Chondrocyte (in vitro differentiated cells): ENCODE data around the gene SLC38A7. TPM values are rescaled to one million over a fixed set of nuclear protein-coding genes. Genes with fewer than 3 reads are reported as not detected.
"Not testable (repeated sequence)": the region's sequence is repeated elsewhere in the genome, so short reads cannot be mapped to it uniquely, and the experiment has no call there.

ENCODE experiments used
- DNase-seq: peaks from one replicate; pipeline ENCODE4 v3.0.0; 2021; ENCODE audit warnings: mixed read lengths, low spot score
- H3K27ac Mint-ChIP-seq: one replicate; pipeline ENCODE4 v1.8.0; 2021; ENCODE audit warnings: mild to moderate bottlenecking, moderate library complexity, mixed read lengths; ENCODE audit not compliant: unreplicated experiment
- H3K27me3 Mint-ChIP-seq: 2 replicates; pipeline ENCODE4 v1.8.0; 2021; ENCODE audit warnings: low read depth, mixed read lengths
- H3K36me3 Mint-ChIP-seq: 2 replicates; pipeline ENCODE4 v1.8.0; 2021; ENCODE audit warnings: low read depth, mixed read lengths
- H3K4me1 Mint-ChIP-seq: 2 replicates; pipeline ENCODE4 v1.8.0; 2021; ENCODE audit warnings: low read depth, mild to moderate bottlenecking, mixed read lengths
- H3K4me3 Mint-ChIP-seq: one replicate; pipeline ENCODE4 v1.8.0; 2021; ENCODE audit warnings: mild to moderate bottlenecking, moderate library complexity, mixed read lengths; ENCODE audit not compliant: unreplicated experiment
- H3K9me3 Mint-ChIP-seq: 2 replicates; pipeline ENCODE4 v1.8.0; 2021; ENCODE audit warnings: low read depth, mixed read lengths
- total RNA-seq: library from RNA; stranded (reverse); gene quantifications from 3 replicates; pipeline ENCODE4 v1.2.1, GENCODE V29; 2021
- TF ChIP-seq, protein P1 (sequence below): fragments of 200-600 bp; sonication (generic); IDR thresholded peaks from 2 replicates; pipeline ENCODE4 v1.5.0; 2021; ENCODE audit warnings: antibody characterized with exemption, mild to moderate bottlenecking, moderate library complexity

The SLC38A7 gene
- total RNA-seq, 1 donor from 2014 or later: 45.1 TPM

DNA sequence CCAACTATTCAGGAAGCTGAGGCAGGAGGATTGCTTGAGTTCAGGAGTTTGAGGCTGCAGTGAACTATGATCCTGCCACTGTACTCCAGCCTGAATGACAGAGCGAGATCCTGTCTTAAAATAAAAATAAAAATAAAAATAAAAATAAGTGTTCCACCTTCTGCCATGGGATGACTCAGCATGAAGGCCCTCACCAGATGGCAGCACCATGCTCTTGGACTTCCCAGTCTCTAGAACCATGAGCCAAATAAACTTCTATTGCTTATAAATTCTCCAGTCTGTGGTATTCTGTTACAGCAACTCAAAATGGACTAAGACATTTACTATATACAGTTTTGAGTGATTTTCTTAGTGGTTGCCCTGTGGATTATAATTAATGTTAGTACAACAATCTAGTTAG lies 7.9 kb upstream of the SLC38A7 start:
- Mint-ChIP-seq H3K4me1 (no peaks in the 10 kb centered on the region), H3K27ac (no peak overlapping the region), H3K9me3 (peaks cover 18% of the 10 kb centered on the region), H3K4me3 (no peak overlapping the region), H3K36me3 (no peaks in the 10 kb centered on the region), H3K27me3 (peaks cover 3% of the 10 kb centered on the region)
- TF ChIP-seq, protein P1, sequence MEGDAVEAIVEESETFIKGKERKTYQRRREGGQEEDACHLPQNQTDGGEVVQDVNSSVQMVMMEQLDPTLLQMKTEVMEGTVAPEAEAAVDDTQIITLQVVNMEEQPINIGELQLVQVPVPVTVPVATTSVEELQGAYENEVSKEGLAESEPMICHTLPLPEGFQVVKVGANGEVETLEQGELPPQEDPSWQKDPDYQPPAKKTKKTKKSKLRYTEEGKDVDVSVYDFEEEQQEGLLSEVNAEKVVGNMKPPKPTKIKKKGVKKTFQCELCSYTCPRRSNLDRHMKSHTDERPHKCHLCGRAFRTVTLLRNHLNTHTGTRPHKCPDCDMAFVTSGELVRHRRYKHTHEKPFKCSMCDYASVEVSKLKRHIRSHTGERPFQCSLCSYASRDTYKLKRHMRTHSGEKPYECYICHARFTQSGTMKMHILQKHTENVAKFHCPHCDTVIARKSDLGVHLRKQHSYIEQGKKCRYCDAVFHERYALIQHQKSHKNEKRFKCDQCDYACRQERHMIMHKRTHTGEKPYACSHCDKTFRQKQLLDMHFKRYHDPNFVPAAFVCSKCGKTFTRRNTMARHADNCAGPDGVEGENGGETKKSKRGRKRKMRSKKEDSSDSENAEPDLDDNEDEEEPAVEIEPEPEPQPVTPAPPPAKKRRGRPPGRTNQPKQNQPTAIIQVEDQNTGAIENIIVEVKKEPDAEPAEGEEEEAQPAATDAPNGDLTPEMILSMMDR: no peak
- no peak for DNase-seq

DNA sequence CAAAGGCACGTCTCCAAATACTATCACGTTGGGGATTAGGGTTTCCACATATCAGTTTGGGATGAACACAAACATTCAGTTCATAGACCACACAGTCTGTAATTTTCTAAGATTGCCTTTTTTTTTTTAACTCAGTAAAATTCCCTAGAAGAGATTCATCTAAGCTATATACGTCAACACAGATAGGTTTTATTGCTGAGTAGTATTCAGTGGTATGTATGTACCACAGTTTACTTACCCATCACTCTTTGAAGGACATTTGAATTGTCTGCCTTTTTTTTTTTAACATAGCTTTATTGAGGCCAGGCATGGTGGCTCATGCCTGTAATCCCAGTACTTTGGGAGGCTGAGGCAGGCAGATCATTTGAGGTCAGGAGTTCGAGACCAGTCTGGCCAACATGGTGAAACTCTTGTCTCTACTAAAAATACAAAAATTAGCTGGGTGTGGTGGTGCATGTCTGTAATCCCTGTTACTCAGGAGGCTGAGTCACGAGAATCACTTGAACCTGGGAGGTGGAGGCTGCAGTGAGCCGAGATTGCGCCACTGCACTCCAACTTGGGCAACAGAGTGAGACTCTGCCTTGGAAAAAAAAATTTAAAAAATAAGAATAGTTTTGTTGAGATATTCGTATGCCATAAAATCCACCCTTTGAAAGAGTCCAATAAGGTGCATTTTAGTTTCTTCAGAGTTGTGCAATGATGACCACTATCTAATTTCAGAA lies 2.6 kb upstream of the SLC38A7 start:
- H3K4me3 Mint-ChIP-seq, H3K27me3 Mint-ChIP-seq, H3K9me3 Mint-ChIP-seq, H3K27ac Mint-ChIP-seq, H3K36me3 Mint-ChIP-seq, DNase-seq: not testable (repeated sequence)
- peaks cover 17% of the 10 kb centered on the region for H3K4me1 Mint-ChIP-seq

DNA sequence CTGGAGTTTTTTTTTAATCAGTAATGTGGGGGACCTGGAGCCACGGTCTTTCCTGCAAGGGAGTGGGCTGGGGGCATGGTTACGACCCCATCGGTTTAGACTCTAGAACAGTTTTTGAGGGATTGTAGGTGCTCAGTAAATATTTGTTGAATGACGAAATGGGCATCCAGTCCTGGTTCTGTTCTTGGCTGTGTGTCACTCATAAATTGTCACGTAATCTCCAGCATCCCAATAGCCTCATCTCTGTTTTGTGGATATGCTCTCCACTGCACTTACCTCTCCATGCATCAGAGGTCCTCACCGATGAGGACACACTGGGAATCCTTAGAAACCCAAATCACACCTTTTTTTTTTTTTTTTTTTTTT lies 497 bp upstream of the SLC38A7 start:
- H3K4me1 Mint-ChIP-seq: peaks cover 27% of the 10 kb centered on the region
- no peak overlapping the region for H3K27ac Mint-ChIP-seq
- H3K27me3 Mint-ChIP-seq: peaks cover 3% of the 10 kb centered on the region
- H3K9me3 Mint-ChIP-seq: no peaks in the 10 kb centered on the region
- TF ChIP-seq, protein P1: no peak
- DNase-seq: no peak
- peak overlapping the region; percentile 94 for H3K4me3 Mint-ChIP-seq
- peaks cover 4% of the 10 kb centered on the region for H3K36me3 Mint-ChIP-seq

DNA sequence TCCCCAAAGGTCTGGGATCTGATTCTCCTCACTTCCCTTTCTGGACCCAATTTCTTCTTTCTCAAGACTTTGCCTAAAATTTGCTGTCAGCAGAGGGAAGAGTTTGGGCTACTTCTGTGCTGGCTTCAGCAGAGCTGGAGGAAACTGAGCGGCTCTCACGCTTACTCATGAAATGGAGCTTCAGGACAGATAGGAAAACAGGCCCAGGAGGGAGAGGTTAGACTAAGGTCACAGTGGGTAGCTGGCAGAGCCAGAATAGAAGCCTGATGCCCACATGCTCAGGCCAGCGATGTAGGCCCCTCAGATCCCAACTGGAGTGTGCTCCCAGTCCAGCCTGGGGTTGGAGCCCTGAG lies 593 bp downstream of the SLC38A7 start:
- Mint-ChIP-seq H3K27ac (peak overlapping the region; percentile 95), H3K9me3 (no peaks in the 10 kb centered on the region), H3K36me3 (peaks cover 6% of the 10 kb centered on the region), H3K4me3 (peak overlapping the region; percentile 94), H3K27me3 (no peaks in the 10 kb centered on the region), H3K4me1 (peaks cover 27% of the 10 kb centered on the region)
- TF ChIP-seq, protein P1: no peak
- no peak for DNase-seq

DNA sequence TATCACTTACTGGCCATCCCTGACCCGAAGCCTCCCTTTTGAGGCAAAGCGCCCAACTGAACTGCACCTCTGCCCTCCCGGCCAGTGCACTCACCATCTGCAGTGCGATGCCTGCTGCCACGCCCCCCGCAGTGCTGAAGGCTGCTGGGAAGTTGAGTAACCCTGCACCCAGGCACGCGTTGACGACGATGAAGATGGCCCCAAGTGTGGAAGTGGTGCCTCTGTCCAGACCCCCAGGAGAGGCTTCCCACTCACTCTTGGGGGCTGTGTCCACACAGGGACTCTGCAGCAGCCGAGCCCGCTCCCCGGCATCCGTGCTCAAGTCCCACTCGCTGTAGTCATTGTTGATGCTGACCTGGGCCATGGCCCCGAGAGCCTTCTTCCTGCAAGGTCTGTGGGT lies 4.8 kb downstream of the SLC38A7 start:
- Mint-ChIP-seq H3K4me3 (no peak overlapping the region), H3K4me1 (peaks cover 26% of the 10 kb centered on the region), H3K36me3 (peaks cover 21% of the 10 kb centered on the region), H3K27me3 (no peaks in the 10 kb centered on the region), H3K27ac (no peak overlapping the region), H3K9me3 (no peaks in the 10 kb centered on the region)
- TF ChIP-seq, protein P1: no peak
- DNase-seq: peak; percentile 79

DNA sequence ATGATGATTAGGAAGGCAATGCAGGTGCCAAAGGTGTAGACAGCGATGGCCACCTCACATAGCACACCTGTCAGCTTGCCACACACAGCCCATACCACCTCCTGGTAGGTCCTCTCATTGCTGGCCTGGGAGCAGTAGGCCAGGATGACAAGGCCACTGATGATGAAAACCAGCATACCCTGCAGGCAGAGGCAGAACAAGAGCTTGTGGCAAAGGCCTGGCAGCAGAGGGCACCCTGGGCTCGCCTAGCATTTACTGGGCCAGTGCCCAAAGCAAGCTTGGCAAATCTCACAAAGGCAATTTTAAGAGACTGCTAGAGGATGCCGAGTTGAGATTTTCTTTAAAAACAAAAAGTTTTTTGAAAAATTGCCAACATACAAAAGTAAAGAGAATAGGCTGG lies 5.9 kb downstream of the SLC38A7 start:
- H3K27ac Mint-ChIP-seq: no peak overlapping the region
- H3K27me3 Mint-ChIP-seq: no peaks in the 10 kb centered on the region
- H3K4me1 Mint-ChIP-seq: peaks cover 20% of the 10 kb centered on the region
- no peaks in the 10 kb centered on the region for H3K9me3 Mint-ChIP-seq
- peak; percentile 27 for DNase-seq
- H3K4me3 Mint-ChIP-seq: no peak overlapping the region
- TF ChIP-seq, protein P1: peak; percentile 40
- peaks cover 22% of the 10 kb centered on the region for H3K36me3 Mint-ChIP-seq
